NCI-H146 treated with DMSO at 0.1 percent for 48 hours (cell line): ENCODE data around the gene BRAT1.
"Not testable (repeated sequence)": the region's sequence is repeated elsewhere in the genome, so short reads cannot be mapped to it uniquely, and the experiment has no call there.

Experiments
- DNase-seq: peaks from one replicate; lab custom pipeline; 2025; ENCODE audit not compliant: unreplicated experiment; lab: John Stamatoyannopoulos, UW

The BRAT1 gene

DNA sequence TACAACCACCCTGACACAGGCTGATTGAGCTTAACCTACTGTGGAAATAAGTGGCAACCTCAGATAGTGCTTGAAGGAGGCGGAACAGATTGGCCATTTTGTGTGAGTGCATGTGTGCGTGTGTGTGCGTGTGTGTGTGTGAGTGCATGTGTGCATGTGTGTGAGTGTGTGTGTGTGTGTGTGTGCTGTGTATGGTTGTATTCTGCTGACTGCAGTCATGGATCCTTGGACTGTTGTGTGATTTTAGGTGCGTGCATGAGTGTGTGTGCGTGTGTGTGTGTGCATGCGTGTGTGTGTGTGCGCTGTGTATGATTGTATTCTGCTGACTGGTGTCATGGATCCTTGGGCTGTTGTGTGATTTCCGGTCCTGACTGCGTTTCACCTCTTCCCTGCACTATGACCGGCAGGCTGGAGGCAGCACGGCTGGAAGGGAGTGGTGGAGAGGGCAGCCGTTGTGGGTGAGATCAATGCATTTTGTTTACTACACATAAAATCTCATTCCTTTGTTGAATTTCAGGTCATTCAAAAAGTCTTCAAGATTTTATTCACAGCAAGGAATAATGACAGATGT lies 9.7 kb upstream of the BRAT1 start:
- DNase-seq, result no peak

DNA sequence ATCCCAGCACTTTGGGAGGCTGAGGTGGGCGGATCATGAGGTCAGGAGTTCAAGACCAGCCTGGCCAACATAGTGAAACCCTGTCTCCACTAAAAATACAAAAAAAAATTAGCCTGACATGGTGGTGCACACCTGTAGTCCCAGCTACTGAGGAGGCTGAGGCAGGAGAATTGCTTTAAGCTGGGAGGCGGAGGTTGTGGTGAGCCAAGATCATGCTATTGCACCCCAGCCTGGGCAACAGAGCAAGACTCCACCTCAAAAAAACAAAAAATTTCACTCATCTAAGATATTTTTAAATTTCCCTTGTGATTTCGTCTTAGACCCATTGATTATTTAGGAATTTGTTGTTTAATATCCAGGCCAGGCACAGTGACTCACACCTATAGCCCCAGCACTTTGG lies 8.6 kb upstream of the BRAT1 start:
- not testable (repeated sequence) for DNase-seq

DNA sequence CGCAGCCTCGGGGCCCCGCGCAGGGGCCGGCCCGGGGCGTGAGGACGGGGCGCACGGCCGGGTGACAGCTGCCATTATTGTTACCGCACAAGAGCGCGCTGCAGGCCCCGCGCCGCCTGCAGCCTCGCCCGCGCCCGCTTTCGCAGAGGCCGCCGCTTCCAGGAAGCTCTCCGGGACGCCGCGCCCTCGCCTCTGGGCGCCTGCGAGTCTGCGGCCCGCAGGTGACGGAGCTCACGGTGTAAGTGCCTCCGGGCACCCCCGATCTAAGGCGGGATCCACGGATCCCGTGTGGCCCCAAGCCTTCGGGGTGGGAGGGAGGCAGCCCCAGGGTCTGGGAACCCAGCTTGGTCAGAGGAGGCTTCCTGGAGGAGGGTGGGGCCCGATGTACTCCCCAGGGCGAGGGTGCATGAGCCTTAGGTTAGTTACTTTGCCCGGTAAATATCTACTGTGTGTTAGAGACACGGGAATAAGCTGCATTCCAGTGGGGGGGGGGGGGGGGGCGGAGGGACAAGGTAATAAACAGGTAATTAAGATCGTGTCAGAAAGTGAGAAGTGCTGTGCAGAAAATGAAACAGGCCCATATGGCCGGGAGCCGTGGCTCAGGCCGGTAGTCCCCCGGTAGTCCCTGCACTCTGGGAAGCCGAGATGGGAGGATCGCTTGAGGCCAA lies 4.1 kb upstream of the BRAT1 start:
- DNase-seq, result no peak

- DNase-seq, result peak; percentile 64
Observed at GRCh38 chr7:2558629-2559282, 3.4 kb upstream of the BRAT1 start, which contains the start of gene IQCE. Gene IQCE, plus strand, starts transcription at chr7:2558979. Its CDS starts 203 bp downstream, at chr7:2559182.

GRCh38 chr7:2554661-2555111 lies 638 bp downstream of the BRAT1 start:
- no peak for DNase-seq

- DNase-seq, result no peak
Observed at GRCh38 chr7:2553831-2554581, 1.3 kb downstream of the BRAT1 start.

DNA sequence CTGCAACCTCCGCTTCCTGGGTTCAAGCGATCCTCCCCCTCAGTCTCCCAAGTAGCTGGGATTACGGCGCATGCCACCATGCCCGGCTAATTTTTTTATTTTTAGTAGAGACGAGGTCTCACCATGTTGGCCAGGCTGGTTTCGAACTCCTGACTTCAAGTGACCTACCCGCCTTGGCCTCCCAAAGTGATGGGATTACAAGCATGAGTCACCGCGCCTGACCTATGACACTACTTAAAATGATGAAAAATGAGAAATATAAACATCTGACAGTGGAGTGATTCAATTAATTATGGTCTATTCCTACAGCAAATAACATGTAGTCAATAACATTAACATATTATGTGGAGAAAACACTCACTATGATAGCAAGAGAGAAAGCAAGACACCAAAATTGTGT lies 2.2 kb downstream of the BRAT1 start:
- no peak for DNase-seq

GRCh38 chr7:2551418-2551817 lies 3.9 kb downstream of the BRAT1 start:
- DNase-seq, result no peak

- DNase-seq, result no peak
Observed at GRCh38 chr7:2546776-2547586, 8.3 kb downstream of the BRAT1 start.

DNA sequence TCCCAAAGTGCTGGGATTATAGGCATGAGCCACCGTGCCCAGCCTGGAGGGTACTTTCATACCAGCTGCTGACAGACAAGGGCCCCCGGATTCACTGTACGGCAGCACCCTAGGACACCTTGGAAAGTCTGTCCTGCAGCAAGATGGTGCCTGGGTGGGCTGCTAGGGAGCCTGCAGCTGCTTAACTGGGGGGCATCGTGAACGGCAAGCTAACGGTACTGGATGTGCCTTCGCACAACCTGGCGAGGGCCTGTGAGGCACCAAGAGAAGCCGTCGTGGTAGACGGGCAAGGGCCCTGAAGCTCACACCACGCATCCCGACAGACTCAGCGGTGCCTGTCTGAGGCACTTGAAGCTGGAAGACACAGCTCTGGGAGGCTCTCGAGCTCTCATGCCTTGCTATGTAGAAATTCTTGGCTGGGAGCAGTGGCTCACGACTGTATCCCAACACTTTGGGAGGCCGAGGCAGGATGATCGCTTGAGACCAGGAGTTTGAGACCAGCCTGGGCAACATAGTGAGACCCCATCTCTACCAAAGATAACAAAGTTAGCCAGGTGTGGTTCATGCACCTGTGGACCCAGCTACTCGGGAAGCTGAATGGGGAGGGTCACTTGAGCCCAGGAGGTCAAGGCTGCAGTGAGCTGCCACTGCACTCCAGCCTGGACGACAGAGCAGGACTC lies 9.4 kb downstream of the BRAT1 start:
- no peak for DNase-seq

GRCh38 chr7:2544541-2545188 lies 10.7 kb downstream of the BRAT1 start:
- no peak for DNase-seq

DNA sequence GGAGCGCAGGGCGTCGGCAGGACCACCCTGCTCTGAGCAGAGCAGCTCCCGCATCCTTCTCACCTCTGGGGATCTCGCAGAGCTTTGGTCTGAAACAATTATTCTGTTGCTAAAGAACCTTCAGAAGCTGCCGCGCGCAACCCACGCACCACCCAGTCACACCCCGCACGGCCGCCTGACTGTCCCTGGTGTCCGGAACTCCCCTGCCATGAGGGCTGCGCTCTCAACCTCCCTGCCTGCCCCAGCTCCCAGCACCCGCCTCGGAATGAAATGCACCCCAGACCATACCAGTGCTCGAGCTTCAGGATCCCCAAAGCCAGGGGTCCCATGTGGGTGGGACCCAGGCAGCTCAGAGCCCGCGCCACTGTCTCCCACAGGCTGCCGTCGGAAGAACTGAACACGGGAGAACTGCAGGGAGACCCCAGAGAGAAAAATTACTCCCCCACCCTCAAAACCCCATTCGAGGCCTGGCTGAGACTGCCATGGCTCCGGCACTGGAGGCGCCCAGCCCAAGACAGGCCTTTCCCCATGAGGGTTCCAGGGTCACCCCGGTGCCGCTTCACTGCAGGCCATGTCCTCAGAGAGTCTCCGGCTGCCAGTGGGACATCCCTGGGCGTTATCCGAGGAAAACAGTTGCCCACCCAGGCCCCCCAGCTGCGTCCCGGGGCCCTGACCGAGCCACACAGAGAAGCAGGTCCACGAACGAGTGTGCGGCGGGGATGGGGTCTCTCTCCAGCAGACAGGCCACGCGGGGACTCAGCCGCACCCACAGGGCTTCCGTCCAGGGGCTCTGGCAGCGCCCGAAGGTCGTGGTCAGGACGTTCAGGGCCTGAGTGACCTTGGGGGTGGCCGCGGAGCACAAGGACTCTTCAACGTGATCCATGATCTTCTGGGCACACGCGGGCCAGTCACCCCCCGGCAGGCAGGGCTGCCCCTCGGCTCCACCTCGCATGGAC lies 12.1 kb downstream of the BRAT1 start:
- DNase-seq, result no peak

GRCh38 chr7:2542011-2542915 lies 13.1 kb downstream of the BRAT1 start:
- no peak for DNase-seq

DNA sequence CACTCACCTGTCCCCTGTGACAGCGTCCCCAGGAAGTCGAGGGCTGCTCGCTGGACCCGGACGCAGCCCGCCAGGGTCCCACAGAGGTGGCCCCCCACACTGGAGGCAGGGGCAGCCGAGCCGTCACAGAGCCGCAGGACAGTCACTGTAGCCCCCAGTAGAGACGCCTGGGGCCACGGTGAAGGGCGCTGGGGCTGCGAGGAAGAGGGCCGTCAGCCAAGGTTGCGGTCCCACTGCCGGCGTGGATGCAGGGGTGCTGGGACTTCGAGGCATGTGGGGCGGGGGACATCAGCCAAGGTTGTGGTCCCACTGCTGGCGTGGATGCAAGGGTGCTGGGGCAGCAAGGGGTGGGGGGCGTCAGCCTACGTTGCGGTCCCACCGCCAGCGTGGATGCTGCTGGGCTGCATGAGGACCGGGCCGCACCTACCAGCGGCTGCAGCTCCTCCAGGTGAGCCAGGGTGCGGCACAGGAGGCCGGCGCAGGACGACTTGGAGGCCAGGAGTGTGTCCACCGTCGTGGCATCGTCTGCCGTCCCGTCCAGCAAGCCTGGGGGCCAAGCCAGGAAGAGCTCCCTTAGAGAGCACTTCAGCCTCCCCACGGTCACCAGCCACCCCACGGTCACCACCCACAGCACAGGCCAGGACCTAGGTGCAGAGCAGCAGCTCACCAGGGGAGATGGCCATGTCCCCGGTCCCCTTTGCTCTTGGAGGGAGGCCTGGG lies 13.9 kb downstream of the BRAT1 start:
- DNase-seq, result no peak

GRCh38 chr7:2540641-2541051 lies 14.7 kb downstream of the BRAT1 start:
- no peak for DNase-seq

DNA sequence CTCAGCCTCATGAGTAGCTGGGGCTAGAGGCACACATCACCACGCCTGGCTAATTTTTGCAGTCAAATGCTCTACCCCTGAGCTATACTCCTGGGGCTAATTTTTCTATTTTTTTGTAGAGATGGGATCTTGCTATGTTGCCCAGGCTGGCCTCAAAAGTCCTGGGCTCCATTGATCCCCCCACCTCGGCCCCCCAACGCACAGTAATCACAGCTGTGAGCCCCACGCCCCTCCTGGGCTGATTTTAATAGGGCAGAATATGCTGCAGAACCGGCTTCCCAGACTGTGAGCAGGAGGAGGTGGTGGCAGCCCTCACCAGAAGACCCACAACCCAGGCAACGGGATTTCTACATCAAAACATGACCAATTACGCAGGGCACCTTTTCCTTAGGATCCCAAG lies 15.2 kb downstream of the BRAT1 start:
- DNase-seq, result no peak
